Right renal cortex interstitium (tissue), 3 donors: ENCODE measurements around the gene NOS3. TPM values are rescaled to one million over a fixed set of nuclear protein-coding genes. Genes with fewer than 3 reads are reported as not detected.

Experiments
- DNase-seq, 3 donors: peaks; one replicate each; pipeline ENCODE4 v3.0.0-alpha.2; 2013; ENCODE audit warnings: low read depth in 3 of 3, low spot score in 2 of 3
- polyA plus RNA-seq, 3 donors: library from polyadenylated mRNA; unstranded; fragments of 120-200 nt; gene quantifications; one replicate each; pipeline ENCODE4 v1.2.1, GENCODE V29; 2013; ENCODE audit not compliant: insufficient read length in 3 of 3

NOS3 gene
- polyA plus RNA-seq, 3 donors: 6.8 to 7.6 (median 7.0) TPM

- no peak for DNase-seq
These were observed 39.3 kb upstream of the NOS3 start for GRCh38 chr7:150951521-150951920.

- DNase-seq: no peak
These were observed 38.3 kb upstream of the NOS3 start for GRCh38 chr7:150952331-150953050.

- no peak for DNase-seq
These were observed 37.5 kb upstream of the NOS3 start for GRCh38 chr7:150953061-150953997.

DNA sequence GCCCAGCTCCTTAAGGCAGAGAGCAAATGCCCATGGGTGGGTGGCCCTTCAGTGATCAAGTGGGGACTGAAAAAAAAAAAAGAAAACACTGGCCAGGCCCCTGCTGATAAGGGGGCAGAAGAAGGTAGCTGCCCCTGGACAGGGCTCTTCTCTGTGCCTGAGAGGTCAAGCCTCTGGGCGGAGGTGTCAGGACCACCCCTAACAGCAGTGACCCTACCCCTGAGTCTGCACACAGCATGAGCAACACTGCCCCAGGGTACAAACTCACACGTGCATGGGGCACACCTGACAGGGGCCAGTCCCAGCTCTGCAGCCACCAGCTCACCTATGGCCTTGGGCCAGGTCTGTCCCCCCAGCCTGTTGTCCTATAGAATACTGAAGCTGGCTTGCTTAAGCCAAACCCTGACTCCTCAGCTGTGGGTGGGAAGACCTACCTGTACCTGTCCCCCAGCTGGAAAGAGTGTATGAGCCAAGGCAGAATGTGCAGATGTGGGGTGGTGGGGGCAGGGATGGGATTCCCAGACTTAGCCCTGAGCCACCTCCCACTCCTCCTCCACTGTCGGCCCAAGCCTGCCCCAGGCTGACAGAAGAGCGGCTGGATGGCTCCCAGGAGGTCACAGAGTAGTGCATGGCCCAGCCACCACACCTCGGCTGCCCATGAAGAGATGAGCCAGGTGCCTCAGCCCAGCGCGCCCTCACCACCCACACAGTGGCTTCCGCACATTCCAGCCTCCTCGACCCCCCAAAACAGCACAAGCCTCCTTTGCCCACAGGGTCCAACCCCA lies 36.4 kb upstream of the NOS3 start:
- no peak for DNase-seq

GRCh38 chr7:150954986-150955518 lies 35.8 kb upstream of the NOS3 start:
- no peak for DNase-seq

DNA sequence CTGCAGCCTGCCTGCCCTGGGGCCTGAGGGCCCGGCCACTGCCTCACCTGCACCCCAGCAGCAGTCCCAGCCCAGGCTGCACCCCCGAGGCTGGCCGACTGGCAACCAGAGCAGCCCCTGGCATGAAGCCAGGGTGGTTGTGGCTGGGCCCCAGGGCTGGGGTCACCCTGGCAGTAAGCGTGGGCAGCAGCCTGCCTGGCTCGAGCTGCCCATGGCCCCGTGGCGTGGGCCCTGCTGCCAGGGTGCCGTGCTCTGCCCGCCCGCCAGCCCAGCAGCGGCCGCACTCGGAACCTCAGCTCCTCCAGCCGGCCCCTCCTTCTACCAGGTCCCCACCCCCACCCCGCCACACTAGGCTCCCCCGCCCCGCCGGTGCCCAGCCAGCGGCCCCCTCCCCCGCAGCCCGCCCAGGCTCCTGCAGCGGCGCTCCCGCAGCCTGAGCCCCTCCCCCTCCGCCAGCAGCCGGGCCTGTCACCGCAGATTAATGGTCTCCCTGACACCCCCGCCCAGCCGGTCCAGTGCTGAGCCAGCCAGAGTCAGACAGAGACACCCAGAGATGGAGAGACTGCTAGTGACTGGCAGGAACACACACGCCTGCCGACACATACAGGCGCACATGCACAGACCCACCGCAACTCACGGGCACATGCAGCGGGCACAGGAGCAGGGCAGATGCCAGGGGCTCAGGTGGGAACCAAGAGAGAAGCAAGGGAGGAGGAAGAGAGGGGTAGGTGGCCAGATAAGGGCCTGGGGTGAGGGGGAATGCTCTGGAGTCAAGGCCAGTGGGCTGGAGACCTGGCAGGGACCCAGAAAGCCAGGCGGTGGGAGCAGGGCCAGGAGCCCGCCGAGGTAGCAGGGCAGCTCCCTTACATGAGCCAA lies 35.1 kb upstream of the NOS3 start:
- DNase-seq: no peak

GRCh38 chr7:150956395-150957132 lies 34.3 kb upstream of the NOS3 start:
- no peak for DNase-seq

DNA sequence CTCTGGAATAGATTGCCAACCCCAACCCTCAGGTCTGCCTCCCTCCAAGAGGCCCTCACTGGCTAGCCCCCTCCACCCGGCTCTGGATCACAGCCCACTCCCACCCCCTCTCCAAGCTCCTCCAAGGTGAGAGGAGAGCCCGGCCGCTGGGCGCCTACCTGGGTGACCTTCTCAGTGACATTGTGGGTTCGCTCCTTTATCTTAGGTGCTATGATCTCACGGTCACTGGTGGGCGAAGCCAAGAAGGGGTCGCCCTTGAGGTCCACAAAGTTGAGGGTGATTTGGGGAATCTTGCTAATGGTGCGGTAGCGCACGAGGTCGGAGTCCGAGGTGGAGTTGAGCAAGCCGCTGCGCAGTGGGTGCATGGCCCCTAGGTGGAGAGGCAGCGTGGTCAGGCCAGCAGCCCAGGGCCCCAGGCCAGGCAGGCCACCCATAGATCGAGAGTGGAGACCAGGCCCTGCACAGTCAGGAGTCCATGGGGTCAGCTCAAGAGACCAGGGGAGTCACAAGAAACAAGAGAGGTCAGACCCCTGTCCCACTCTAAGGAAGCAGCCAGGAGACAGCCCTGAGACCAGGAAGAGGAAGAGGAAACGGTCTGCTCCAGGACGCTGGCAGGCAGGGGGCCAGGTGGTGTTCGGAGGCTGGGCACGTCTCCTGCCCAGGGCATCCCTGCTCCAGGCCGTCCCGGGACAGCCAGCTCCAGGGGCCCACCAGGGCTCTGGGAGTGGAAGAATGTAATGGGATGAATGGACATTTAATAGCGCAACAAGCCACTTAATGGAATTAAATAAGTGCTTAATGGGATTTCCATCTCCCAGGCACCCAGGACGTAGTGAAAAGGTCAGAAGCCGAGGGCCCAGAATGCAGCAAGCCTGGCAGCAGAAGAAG lies 33.4 kb upstream of the NOS3 start:
- DNase-seq: no peak

GRCh38 chr7:150958062-150958552 lies 32.7 kb upstream of the NOS3 start:
- no peak for DNase-seq

GRCh38 chr7:150958597-150958996 lies 32.2 kb upstream of the NOS3 start:
- no peak for DNase-seq

- DNase-seq: no peak
These were observed 31.7 kb upstream of the NOS3 start for GRCh38 chr7:150959081-150959480.

DNA sequence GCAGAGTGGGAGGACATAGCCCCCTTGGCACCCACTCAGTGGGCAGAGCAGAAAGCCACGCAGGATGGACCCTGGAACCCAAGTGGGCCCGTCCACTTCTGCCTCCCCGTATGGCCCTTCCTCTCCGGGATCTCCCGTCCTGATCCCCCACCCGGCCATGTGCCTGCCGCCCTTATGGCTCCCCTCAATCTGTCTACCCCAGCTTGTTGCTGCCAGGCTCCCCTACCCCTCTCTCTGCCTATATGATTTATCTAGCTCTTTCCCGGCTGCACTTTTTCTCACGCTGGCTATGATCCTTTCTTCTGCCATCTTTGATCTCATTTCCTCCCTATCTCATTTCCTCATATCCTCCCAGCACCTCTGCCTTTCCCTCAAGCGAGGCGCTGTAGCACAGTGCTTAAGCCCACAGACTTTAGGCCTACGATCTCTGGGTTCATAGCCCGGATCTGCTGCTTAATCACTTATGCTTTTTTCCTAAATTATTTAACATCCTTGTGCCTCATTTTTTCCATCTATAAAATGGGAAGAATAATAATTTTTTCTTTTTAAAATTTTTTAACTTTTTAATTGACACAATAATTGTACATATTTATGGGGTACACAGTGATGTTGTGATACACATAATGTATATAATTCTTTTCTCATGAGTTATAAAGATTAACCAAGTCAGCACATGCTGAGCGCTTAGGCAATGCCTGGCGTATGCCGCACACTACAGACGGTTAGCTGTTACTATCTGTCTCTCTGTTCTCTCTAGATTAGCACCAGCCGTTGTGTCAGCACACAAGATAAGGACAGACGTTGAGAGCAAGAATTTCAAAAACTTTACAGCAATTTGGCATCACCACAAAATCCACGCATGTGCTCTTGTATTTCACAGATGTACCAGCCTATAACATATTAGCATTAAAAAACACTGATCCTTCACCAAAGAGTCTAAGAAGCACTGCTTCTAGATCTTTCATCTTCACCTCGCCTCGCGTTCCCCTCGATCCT lies 30.8 kb upstream of the NOS3 start:
- no peak for DNase-seq

DNA sequence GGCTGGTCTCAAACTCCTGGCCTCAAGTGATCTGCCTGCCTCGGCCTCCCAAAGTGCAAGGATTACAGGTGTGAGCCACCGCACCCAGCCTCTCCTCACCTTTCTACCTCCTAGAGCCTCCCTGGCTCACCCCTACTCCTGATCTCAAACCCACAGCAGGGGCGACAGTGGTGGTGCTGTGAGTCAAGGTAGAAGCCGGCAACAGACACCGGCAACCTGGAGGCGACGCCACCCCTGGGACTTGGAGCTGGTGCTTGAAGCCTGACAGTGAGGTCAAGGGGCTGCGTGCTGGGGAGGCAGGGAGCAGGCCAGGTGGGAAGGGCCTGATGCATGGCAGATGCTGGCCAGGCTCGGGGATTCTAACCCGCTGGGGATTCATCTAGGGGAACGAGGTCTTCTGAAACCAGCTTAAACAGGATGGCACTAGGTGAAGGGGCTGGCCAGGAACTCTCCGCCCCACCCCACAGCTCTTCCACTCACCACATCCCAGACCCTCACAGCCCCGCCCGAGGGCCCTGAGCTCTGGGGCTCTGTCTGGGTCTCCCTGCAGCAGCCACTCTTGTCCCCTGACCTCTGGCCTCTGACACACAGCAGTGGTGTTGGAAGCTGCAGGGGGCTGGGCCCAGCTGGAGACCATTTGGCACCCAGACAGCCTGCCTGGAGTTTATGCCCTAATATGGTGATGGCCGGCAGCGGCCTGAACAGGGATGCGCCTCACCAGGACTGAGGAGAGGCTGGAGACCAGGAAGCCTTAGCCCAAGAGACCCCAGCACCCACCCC lies 29.1 kb upstream of the NOS3 start:
- DNase-seq: no peak

GRCh38 chr7:150962290-150962552 lies 28.6 kb upstream of the NOS3 start:
- no peak for DNase-seq

DNA sequence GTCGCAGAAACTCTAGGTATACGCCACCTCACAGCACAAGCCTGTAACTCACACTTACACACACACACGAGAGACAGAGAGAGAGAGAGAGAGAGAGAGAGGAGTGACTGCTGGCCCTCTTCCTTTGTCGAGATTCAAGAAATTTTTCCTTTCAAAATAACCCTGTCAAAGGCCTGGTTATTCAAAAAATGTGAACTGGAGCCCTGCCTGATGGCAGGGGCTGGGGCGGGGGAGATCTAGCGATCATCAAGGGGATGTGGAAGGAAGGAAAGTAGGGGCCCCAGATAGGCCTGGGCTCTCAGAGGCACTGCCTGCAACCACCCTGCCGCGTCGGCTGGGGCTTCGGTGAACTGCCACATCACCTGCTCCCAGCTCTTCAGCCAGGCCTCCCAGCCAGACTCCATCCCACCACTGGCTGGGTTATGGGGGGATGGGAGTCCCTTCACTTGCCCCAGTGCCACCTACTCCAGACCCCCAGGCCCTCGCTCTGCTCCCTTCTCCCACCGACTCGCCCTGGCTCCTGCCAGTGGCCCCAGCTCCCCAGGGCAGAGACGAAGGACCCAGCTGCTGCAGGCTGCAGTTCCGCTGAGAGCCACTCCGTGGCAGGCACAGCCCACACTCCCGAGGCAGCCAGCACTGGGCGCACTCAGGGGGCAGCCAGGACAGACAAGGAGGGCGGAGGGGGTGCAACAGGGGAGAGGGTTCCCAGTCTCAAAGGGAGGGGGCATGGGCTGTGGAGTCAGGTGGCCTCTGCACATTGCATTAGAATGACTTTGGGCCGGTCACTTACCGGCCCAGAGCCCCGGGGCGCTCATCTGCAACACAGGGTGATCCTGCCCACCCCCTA lies 28.0 kb upstream of the NOS3 start:
- DNase-seq: no peak
